Effector memory CD4-positive, alpha-beta T cell (primary cell): ENCODE results near the gene MLLT10.
"Not testable (repeated sequence)": the region's sequence is repeated elsewhere in the genome, so short reads cannot be mapped to it uniquely, and the experiment has no call there.

Experiments
- DNase-seq, 3 donors: peaks; one replicate each; pipeline ENCODE4 v3.0.0-alpha.2; 2020
- H3K27ac ChIP-seq: 2 replicates; pipeline ENCODE4 v1.7.0; 2013; ENCODE audit warnings: mild to moderate bottlenecking, low read length, moderate library complexity; ENCODE audit not compliant: insufficient read depth, poor library complexity, severe bottlenecking
- H3K27me3 ChIP-seq: replicated peaks from 2 replicates; pipeline ENCODE4 v1.7.0; 2013; ENCODE audit warnings: mild to moderate bottlenecking, low read length; ENCODE audit not compliant: insufficient read depth, control insufficient read depth, poor library complexity, severe bottlenecking
- H3K36me3 ChIP-seq: 2 replicates; pipeline ENCODE4 v1.7.0; 2013; ENCODE audit warnings: mild to moderate bottlenecking, low read length, moderate library complexity; ENCODE audit not compliant: control insufficient read depth, insufficient read depth
- H3K4me1 ChIP-seq: 2 replicates; pipeline ENCODE4 v1.7.0; 2013; ENCODE audit warnings: low read length, mild to moderate bottlenecking; ENCODE audit not compliant: control insufficient read depth, insufficient read depth, poor library complexity, severe bottlenecking
- H3K4me3 ChIP-seq: 2 replicates; pipeline ENCODE4 v1.7.0; 2013; ENCODE audit warnings: low read length, low read depth, mild to moderate bottlenecking; ENCODE audit not compliant: insufficient read depth, poor library complexity, severe bottlenecking
- H3K9me3 ChIP-seq: 2 replicates; pipeline ENCODE4 v1.7.0; 2013; ENCODE audit warnings: mild to moderate bottlenecking, low read length, moderate library complexity; ENCODE audit not compliant: control insufficient read depth

The MLLT10 gene

DNA sequence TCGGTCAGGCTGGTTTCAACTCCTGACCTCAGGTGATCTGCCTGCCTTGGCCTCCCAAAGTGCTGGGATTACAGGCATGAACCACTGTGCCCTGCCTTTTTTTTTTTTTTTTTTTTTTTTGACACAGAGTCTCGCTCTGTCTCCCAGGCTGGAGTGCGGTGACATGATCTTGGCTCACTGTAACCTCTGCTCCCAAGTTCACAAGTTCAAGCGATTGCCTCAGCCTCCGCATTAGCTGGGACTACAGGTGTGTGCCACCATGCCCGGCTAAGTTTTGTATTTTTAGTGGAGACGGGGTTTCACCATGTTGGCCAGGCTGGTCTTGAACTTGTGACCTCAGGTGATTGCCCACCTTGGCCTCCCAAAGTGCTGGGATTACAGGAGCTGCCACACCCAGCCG, 94.6 kb downstream of the MLLT10 start:
- H3K27me3 ChIP-seq, DNase-seq, H3K27ac ChIP-seq, H3K4me3 ChIP-seq, H3K4me1 ChIP-seq, H3K9me3 ChIP-seq, H3K36me3 ChIP-seq: not testable (repeated sequence)

DNA sequence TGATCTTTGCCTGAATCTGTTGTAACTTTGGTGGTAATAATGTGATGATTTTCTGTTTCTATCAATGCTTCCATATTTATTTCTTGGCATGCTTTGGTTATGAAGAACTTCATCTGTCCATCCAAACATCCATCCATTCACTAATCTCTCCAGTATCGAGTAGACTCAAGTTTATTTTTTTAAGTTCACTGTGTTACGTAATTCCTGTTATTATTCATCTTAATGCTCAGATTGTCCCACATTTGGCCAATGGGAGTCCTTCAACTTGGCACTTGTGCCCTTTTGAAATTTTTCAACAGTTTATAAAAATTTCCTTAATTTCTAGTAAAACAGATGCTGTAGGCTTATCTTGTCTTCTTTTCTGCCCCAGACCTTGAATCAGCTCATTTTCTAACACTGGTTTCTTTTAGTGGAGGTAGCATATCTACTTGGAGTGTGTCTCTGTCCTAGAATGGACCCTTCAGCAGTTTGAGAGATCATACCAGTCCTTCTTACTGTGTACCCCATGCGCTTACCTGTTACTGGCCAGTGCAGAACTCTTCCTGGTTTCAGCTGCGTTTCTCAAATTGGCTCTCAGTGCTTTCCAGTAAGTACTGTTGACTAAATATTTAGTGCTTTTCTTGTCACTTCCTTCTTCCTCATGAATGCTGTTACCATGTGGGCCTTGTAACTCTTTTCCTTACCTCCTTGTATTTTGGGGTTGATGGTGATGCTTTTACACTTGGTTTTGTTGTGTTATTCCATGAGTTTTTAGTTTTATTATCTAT, 100.8 kb downstream of the MLLT10 start:
- H3K4me3 ChIP-seq: no peak overlapping the region
- H3K36me3 ChIP-seq: peaks cover 15% of the 10 kb centered on the region
- no peaks in the 10 kb centered on the region for H3K27me3 ChIP-seq
- no peaks in the 10 kb centered on the region for H3K9me3 ChIP-seq
- H3K4me1 ChIP-seq: no peaks in the 10 kb centered on the region
- DNase-seq: no peak
- no peak overlapping the region for H3K27ac ChIP-seq

DNA sequence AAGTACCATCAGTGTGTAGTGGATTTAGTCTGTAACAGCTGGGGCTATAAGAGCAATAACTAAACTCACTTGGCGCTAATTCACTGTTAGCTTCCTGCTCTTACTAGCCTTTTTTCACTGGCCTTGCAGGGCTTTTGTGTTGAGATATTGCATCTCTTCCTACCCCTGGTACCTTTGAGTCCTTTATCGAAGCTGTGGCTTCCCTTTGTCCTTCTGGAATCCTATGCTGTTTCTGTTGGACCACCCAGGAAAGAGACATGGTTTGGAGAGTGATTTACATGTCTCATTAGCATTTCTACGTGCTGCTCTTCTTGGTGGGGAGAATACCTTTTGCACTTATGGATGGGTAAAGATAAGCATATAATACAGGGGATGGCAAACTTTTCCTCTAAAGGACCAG, 103.8 kb downstream of the MLLT10 start:
- no peak for DNase-seq
- Histone ChIP-seq H3K27ac (no peak overlapping the region), H3K36me3 (peaks cover 12% of the 10 kb centered on the region), H3K9me3 (no peaks in the 10 kb centered on the region), H3K27me3 (no peaks in the 10 kb centered on the region), H3K4me1 (no peaks in the 10 kb centered on the region), H3K4me3 (no peak overlapping the region)

DNA sequence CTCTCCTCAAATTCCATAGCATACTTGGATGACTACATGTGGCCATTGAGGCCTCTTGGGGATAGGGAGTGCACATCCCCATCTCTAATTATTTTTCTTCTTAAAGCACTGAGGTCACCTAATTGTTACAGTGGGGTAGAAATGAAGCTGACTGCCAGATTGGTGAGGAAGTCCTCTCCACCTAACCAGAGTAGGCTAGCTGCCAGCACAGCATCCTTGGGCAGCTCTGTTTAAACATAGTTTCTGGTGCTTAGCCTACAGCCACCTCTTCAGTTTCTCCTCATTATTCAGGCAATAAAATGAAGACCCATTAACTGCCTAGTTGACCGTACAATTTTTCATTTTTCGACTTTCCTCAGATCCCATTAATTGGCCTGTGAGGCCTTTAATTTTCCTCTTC, 104.6 kb downstream of the MLLT10 start:
- H3K9me3 ChIP-seq: no peaks in the 10 kb centered on the region
- no peak for DNase-seq
- no peak overlapping the region for H3K4me3 ChIP-seq
- no peaks in the 10 kb centered on the region for H3K27me3 ChIP-seq
- H3K27ac ChIP-seq: no peak overlapping the region
- H3K36me3 ChIP-seq: peaks cover 12% of the 10 kb centered on the region
- H3K4me1 ChIP-seq: no peaks in the 10 kb centered on the region

DNA sequence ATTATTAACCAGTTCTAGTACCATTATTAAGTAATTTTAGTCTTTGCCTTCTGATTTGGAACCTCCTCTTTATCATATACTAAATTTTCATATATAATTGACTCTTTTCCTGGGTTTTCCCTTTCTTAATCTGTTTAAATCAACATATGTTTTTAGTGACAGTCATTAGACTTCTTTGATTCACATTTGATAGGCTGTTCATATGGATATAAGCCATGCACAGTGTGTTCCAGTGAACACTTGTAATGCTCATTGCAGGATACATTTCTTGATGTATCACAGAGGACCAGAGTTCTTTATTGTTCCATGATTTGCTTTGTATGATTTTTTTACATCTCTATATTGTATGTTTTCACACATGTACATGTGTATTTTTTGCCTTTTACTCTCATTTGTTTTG, 114.0 kb downstream of the MLLT10 start:
- Histone ChIP-seq H3K4me3 (no peak overlapping the region), H3K9me3 (no peaks in the 10 kb centered on the region), H3K27ac (no peak overlapping the region), H3K27me3 (no peaks in the 10 kb centered on the region), H3K36me3 (no peaks in the 10 kb centered on the region), H3K4me1 (no peaks in the 10 kb centered on the region)
- DNase-seq: no peak

DNA sequence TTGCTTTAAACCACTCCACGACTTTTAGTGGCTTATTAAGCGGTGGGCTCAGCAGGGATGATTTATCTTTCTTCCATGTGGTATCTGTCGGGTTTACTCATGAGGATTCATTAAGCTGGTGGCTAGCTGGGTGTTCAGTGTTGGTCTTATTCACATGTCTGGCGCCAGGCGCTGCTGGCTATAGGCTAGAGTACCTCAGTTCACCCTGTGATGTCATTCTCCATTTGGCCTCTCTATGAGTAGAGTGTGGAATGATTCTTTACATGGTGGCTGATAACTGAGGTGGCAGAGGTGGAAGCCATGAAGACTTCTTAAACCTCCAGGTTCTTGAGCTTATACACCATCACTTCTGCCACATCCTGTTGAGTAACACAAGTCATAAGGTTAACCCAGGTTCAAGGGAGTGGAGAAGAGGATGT, 115.4 kb downstream of the MLLT10 start:
- no peak for DNase-seq
- Histone ChIP-seq H3K27ac (no peak overlapping the region), H3K36me3 (no peaks in the 10 kb centered on the region), H3K4me1 (peaks cover 5% of the 10 kb centered on the region), H3K4me3 (no peak overlapping the region), H3K9me3 (no peaks in the 10 kb centered on the region), H3K27me3 (no peaks in the 10 kb centered on the region)

DNA sequence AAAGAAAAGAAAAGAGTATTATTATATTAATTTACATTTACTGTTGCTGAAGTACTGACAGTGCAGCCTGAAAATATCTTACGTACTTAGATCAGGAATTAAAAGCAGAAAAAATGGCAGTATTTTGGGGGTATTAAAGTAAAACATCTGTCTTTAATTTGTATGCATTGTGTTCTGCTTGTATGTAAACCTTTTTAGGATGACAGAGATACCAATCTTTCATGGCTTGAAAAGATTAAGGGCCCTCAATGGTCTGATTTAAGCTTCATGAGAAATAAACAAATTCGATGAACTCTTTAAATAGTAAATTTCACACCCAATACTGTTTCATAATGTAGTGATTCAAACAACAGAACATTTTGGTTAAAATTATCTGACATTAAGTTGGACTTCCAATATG, 116.3 kb downstream of the MLLT10 start:
- Histone ChIP-seq H3K36me3 (no peaks in the 10 kb centered on the region), H3K4me3 (no peak overlapping the region)
- DNase-seq: no peak

DNA sequence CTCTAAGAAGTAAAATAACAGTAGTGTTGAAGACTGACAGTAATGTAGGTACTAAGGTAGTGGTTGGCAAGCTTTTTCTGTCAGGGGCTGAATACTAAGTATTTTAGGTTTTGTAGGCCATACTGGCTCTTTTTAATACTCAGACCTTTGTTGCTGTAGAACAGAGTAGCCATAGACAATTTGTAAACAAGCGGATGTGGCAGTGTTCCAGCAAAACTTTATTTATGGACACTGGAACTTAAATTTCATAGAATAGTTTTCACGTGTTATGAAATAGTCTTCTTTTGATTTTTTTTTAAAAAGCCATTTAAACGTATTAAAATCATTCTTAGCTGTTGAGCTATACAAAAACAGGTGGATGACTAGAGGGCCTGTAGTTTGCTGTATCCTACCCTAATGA, 121.2 kb downstream of the MLLT10 start:
- Histone ChIP-seq H3K27ac (no peak overlapping the region), H3K4me1 (peaks cover 5% of the 10 kb centered on the region), H3K4me3 (no peak overlapping the region), H3K9me3 (no peaks in the 10 kb centered on the region), H3K36me3 (no peaks in the 10 kb centered on the region), H3K27me3 (no peaks in the 10 kb centered on the region)
- DNase-seq: no peak

More for the DNA sequence above, 116.3 kb downstream of the MLLT10 start:
- Histone ChIP-seq H3K4me1 (peaks cover 5% of the 10 kb centered on the region), H3K27me3 (no peaks in the 10 kb centered on the region), H3K9me3 (no peaks in the 10 kb centered on the region), H3K27ac (no peak overlapping the region)

DNA sequence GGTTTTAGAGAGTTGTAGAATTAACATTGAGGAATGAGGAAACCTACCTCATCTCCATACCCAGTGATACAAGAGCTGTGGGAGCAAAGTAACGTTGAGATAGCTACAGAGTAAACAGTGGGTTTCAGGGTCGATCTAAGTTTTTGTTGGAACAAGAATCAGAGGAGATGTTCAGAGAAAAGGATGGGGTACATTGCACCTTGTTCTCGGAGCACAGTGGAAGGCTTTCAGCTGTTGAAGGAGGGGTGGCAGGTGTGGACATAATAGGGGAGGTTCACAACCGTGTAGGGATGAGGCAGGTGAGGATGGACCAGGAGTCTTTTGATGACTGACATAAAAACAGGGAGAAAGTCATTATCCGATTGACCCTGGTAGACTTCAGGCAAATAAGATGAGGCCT, 121.7 kb downstream of the MLLT10 start:
- Histone ChIP-seq H3K27ac (no peak overlapping the region), H3K27me3 (no peaks in the 10 kb centered on the region), H3K36me3 (no peaks in the 10 kb centered on the region), H3K4me3 (no peak overlapping the region), H3K9me3 (no peaks in the 10 kb centered on the region), H3K4me1 (peaks cover 5% of the 10 kb centered on the region)
- DNase-seq: no peak

DNA sequence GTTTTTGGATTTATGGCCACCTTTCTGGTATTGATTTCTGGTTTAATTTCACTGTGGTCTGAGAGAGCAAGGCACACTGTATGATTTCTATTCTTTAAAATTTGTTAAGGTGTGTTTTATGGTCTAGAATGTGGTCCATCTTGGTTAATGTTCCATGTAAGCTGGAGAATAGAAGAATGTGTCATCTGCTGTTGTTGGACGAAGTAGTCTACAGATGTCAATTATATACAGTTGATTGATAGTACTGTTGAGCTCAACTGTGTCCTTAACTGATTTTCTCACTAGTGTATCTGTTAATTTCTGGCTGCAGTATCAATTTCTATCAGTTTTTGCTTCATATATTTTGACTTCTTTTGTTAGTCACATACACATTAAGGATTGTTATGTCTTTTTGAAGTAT, 127.1 kb downstream of the MLLT10 start:
- Histone ChIP-seq H3K27ac (no peak overlapping the region), H3K4me1 (peaks cover 5% of the 10 kb centered on the region), H3K36me3 (no peaks in the 10 kb centered on the region), H3K27me3 (no peaks in the 10 kb centered on the region), H3K4me3 (no peak overlapping the region), H3K9me3 (no peaks in the 10 kb centered on the region)
- DNase-seq: no peak
